Ectodermal cell (in vitro differentiated cells): ENCODE results near the gene IKZF4.
"Not testable (repeated sequence)": the region's sequence is repeated elsewhere in the genome, so short reads cannot be mapped to it uniquely, and the experiment has no call there.

ENCODE experiments used
- H3K27ac ChIP-seq: 2 replicates; pipeline ENCODE4 v1.7.0; 2013; ENCODE audit warnings: mild to moderate bottlenecking, low read depth, low read length; ENCODE audit not compliant: insufficient read depth, poor library complexity, severe bottlenecking
- H3K27me3 ChIP-seq: 2 replicates; pipeline ENCODE4 v1.7.0; 2013; ENCODE audit warnings: mild to moderate bottlenecking, low read length; ENCODE audit not compliant: insufficient read depth, control insufficient read depth, poor library complexity, severe bottlenecking
- H3K36me3 ChIP-seq: one replicate; pipeline ENCODE4 v1.7.0; 2013; ENCODE audit warnings: low read length; ENCODE audit not compliant: control insufficient read depth, insufficient read depth
- H3K4me1 ChIP-seq: one replicate; pipeline ENCODE4 v1.7.0; 2013; ENCODE audit warnings: low read length; ENCODE audit not compliant: control insufficient read depth, insufficient read depth
- H3K4me3 ChIP-seq: 2 replicates; pipeline ENCODE4 v1.7.0; 2013; ENCODE audit warnings: low read depth, low read length, control low read depth; ENCODE audit not compliant: insufficient read depth
- H3K9me3 ChIP-seq: 2 replicates; pipeline ENCODE4 v1.7.0; 2013; ENCODE audit warnings: mild to moderate bottlenecking, low read length, moderate library complexity; ENCODE audit not compliant: control insufficient read depth
- WGBS, 2 experiments: methylation state at CpG; one replicate each; pipeline ENCODE4 v1.1.7; 2013; ENCODE audit warnings: missing lambda C conversion rate in 2 of 2; 5-methylcytosine and 5-hydroxymethylcytosine counted together

IKZF4 gene

GRCh38 chr12:56061982-56062381, 41.1 kb downstream of the IKZF4 start:
- H3K9me3 ChIP-seq, result no peaks in the 10 kb centered on the region
- no peaks in the 10 kb centered on the region for H3K4me1 ChIP-seq
- 70 to 76% methylated on average over 5 of the region's 5 CpGs for WGBS, 2 experiments
- H3K4me3 ChIP-seq, result no peak overlapping the region
- H3K27me3 ChIP-seq, result no peaks in the 10 kb centered on the region
- H3K27ac ChIP-seq, result no peak overlapping the region
- H3K36me3 ChIP-seq, result no peaks in the 10 kb centered on the region

- no peaks in the 10 kb centered on the region for H3K4me1 ChIP-seq
- no peak overlapping the region for H3K4me3 ChIP-seq
- H3K9me3 ChIP-seq, result no peaks in the 10 kb centered on the region
- no peak overlapping the region for H3K27ac ChIP-seq
- H3K36me3 ChIP-seq, result no peaks in the 10 kb centered on the region
- H3K27me3 ChIP-seq, result no peaks in the 10 kb centered on the region
Measured at GRCh38 chr12:56062996-56063395, 42.2 kb downstream of the IKZF4 start.

GRCh38 chr12:56071648-56072047, 50.8 kb downstream of the IKZF4 start:
- 88 to 92% methylated on average over 4 of the region's 4 CpGs for WGBS, 2 experiments
- H3K36me3 ChIP-seq, result no peaks in the 10 kb centered on the region
- no peaks in the 10 kb centered on the region for H3K27me3 ChIP-seq
- H3K4me3 ChIP-seq, result no peak overlapping the region
- H3K4me1 ChIP-seq, result no peaks in the 10 kb centered on the region
- H3K27ac ChIP-seq, result no peak overlapping the region
- no peaks in the 10 kb centered on the region for H3K9me3 ChIP-seq

GRCh38 chr12:56074396-56074795, 53.6 kb downstream of the IKZF4 start:
- Histone ChIP-seq H3K27me3 (peaks cover 4% of the 10 kb centered on the region), H3K36me3 (no peaks in the 10 kb centered on the region), H3K4me1 (no peaks in the 10 kb centered on the region), H3K4me3 (no peak overlapping the region), H3K9me3 (no peaks in the 10 kb centered on the region), H3K27ac (no peak overlapping the region)
- WGBS, 2 experiments, result 91 to 95% methylated on average over 5 of the region's 5 CpGs

GRCh38 chr12:56077966-56078365, 57.1 kb downstream of the IKZF4 start:
- 91 to 93% methylated on average over 9 of the region's 9 CpGs for WGBS, 2 experiments
- not testable (repeated sequence) for H3K9me3 ChIP-seq, H3K27ac ChIP-seq, H3K36me3 ChIP-seq, H3K4me1 ChIP-seq, H3K4me3 ChIP-seq
- peaks cover 25% of the 10 kb centered on the region for H3K27me3 ChIP-seq

- H3K27ac ChIP-seq, result no peak overlapping the region
- no peak overlapping the region for H3K4me3 ChIP-seq
- peaks cover 25% of the 10 kb centered on the region for H3K27me3 ChIP-seq
- H3K4me1 ChIP-seq, result peaks cover 5% of the 10 kb centered on the region
- H3K36me3 ChIP-seq, result no peaks in the 10 kb centered on the region
- no peaks in the 10 kb centered on the region for H3K9me3 ChIP-seq
- 100% methylated on average over 1 of the region's 1 CpG for WGBS, 2 experiments
Measured at GRCh38 chr12:56078427-56078826, 57.6 kb downstream of the IKZF4 start.

GRCh38 chr12:56078931-56079722, 58.3 kb downstream of the IKZF4 start:
- peaks cover 25% of the 10 kb centered on the region for H3K27me3 ChIP-seq
- H3K27ac ChIP-seq, result peak overlapping the region; percentile 50
- H3K4me1 ChIP-seq, result peaks cover 5% of the 10 kb centered on the region
- WGBS, 2 experiments, result 2% methylated on average over 48 of the region's 50 CpGs
- no peaks in the 10 kb centered on the region for H3K9me3 ChIP-seq
- H3K36me3 ChIP-seq, result no peaks in the 10 kb centered on the region
- H3K4me3 ChIP-seq, result peak overlapping the region; percentile 44

- Histone ChIP-seq H3K27me3 (peaks cover 25% of the 10 kb centered on the region), H3K36me3 (no peaks in the 10 kb centered on the region), H3K27ac (peak within 1 kb of the TSS; percentile 50), H3K4me1 (peaks cover 5% of the 10 kb centered on the region), H3K9me3 (no peaks in the 10 kb centered on the region), H3K4me3 (peak within 1 kb of the TSS; percentile 44)
- WGBS, 2 experiments, result 0% methylated on average over 58 to 59 of the region's 59 CpGs
Measured at GRCh38 chr12:56079723-56080555, 59.1 kb downstream of the IKZF4 start, which contains the start of gene ERBB3. Gene ERBB3 (plus strand): TSS chr12:56080165. CDS start chr12:56080301, 136 bp downstream.

GRCh38 chr12:56080556-56081138, 59.8 kb downstream of the IKZF4 start:
- Histone ChIP-seq H3K4me1 (peaks cover 5% of the 10 kb centered on the region), H3K36me3 (no peaks in the 10 kb centered on the region), H3K9me3 (no peaks in the 10 kb centered on the region), H3K27ac (no peak overlapping the region), H3K4me3 (peak overlapping the region; percentile 44), H3K27me3 (peaks cover 25% of the 10 kb centered on the region)
- 4 to 6% methylated on average over 19 to 20 of the region's 20 CpGs for WGBS, 2 experiments
